HG02642 (cell line): Measurements from ENCODE around the gene PTPRQ.
A peak's percentile ranks its signal among the peaks of the same experiment; 100 is the strongest.

Source experiments
- ATAC-seq: cut with Tn5 transposase; IDR thresholded peaks from one replicate; pipeline ENCODE4 v1.9.1; 2021; ENCODE audit warnings: mild to moderate bottlenecking; ENCODE audit not compliant: unreplicated experiment, poor library complexity

Gene PTPRQ, protein sequence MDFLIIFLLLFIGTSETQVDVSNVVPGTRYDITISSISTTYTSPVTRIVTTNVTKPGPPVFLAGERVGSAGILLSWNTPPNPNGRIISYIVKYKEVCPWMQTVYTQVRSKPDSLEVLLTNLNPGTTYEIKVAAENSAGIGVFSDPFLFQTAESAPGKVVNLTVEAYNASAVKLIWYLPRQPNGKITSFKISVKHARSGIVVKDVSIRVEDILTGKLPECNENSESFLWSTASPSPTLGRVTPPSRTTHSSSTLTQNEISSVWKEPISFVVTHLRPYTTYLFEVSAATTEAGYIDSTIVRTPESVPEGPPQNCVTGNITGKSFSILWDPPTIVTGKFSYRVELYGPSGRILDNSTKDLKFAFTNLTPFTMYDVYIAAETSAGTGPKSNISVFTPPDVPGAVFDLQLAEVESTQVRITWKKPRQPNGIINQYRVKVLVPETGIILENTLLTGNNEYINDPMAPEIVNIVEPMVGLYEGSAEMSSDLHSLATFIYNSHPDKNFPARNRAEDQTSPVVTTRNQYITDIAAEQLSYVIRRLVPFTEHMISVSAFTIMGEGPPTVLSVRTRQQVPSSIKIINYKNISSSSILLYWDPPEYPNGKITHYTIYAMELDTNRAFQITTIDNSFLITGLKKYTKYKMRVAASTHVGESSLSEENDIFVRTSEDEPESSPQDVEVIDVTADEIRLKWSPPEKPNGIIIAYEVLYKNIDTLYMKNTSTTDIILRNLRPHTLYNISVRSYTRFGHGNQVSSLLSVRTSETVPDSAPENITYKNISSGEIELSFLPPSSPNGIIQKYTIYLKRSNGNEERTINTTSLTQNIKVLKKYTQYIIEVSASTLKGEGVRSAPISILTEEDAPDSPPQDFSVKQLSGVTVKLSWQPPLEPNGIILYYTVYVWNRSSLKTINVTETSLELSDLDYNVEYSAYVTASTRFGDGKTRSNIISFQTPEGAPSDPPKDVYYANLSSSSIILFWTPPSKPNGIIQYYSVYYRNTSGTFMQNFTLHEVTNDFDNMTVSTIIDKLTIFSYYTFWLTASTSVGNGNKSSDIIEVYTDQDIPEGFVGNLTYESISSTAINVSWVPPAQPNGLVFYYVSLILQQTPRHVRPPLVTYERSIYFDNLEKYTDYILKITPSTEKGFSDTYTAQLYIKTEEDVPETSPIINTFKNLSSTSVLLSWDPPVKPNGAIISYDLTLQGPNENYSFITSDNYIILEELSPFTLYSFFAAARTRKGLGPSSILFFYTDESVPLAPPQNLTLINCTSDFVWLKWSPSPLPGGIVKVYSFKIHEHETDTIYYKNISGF (N-terminal part only)

DNA sequence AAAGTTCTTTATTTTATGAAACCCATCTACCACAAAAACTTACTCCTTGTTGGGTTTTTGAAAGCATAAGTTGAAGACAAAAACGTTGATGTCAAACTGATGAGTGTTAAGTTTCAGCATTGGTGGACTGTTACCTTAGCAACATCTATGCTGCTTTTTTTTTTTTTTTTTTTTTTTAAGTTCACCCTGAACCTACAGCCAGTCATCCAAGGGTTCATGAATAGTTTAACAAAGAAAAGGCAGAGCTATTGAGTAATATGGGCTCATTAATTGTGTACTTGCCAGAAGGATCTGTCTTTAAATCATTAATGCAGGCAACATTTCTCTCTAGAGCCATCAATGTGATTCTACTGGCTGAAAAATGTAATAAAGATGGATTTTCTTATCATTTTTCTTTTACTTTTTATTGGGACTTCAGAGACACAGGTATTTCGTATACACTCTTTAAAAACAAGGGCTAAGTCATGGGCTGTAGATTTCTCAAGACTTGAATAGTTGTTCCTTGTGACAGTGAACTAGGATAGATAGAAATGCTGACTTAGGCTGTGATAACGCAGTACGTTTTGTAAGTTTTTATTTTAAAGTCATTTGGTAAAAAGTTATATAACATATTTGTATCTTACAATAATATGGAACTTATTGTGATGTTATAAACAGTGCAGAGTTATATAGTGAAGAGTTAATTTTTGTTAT is at the start of gene PTPRQ:
Gene PTPRQ, plus strand, starts transcription at position 262 of the 693 bp plus-strand sequence. Its CDS starts 111 bp downstream, at position 373.
- ATAC-seq: no peak

DNA sequence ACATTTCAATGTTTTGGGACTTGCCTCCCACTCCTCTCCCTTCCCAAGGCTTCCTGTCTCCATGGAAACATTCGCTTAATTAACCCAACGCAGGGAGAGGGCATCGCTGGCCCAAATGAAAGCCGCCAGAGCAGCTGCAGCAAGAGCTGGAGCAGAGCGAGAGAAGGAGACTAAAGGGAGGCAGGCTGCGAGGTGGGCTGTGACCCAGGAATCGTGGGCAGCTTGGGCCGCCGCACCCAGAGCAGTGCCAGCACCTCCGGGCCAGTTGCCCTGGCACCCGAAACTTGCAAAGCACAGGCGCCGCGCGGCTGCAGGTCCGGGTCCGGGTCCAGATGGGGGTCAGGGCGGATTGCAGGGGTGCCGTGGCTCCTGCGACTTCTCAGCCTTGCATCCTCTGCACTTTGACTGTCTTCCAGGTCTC is 43.5 kb upstream of the PTPRQ start:
- no peak for ATAC-seq

DNA sequence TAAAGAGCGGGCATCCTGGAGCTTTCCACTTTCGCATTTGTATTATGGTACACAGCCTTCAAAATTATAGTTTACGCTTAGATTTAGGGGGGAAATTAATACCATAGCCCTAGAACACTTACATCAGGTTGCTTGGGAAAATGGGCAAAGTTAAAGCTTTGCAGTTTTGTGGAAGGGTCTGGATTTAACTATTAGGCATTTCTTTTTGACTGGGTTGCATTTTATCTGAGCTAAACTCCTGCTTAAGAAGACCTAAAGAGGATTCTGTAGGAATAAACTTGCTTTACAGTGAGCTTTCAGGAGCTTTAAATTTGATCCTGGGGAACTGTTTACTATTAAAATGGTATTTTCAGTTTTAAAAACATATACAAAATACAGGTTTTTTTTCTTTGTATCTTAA is 42.8 kb upstream of the PTPRQ start:
- no peak for ATAC-seq

DNA sequence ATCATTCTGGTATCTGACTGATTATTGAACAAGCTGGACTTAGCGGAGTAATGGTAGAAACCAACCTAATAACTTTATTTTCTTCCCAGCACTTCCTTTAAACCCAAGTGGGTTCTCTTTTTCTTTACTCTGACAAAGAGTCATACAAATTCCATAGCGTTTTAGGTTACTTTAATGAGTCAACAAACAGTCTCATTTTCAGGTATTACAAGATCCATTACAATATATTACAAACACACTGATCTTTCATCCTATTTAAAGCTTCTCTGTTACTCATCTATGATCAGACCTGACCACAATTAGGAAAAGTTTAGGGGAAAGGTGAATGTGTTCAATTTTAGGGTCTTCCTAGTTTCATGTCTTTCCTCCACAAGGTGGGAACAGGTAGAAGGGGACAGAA is 39.4 kb upstream of the PTPRQ start:
- ATAC-seq: no peak

DNA sequence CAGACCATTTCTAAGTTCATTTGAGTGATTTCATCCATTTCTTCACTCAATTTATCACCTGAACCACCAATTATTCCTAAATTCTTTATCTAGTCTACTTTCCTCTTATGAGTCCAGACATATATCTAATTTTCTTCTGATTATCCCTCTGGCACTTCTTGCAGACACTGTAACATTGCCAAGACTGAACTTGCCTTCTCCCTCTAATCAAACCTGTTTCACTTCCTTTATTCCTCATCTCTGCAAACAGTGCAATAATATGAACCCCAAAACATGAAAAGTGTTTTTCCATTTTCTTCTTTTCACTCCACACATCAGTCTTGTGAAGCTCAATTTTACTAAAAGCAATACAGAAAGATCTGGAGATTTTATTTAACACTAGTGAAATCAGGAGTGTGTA is 37.8 kb upstream of the PTPRQ start:
- ATAC-seq: no peak

DNA sequence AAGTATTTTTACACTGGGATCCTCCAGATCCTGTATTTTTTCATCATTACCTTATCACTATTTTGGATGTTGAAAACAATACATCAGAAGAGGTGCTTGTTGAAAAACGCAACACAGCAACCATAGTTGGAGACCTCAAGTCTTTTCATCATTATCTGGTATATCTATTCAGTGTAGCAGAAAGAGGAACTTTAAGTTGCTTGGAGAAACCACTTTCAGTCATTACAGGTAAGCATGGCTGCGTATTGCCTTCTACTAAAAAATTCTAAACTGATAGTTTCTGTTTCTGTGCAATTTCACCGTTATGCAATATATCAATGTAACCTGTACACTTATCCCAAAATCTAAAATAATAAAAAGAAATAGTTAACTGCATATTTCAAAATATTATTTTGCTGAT is 32.2 kb upstream of the PTPRQ start:
- no peak for ATAC-seq

DNA sequence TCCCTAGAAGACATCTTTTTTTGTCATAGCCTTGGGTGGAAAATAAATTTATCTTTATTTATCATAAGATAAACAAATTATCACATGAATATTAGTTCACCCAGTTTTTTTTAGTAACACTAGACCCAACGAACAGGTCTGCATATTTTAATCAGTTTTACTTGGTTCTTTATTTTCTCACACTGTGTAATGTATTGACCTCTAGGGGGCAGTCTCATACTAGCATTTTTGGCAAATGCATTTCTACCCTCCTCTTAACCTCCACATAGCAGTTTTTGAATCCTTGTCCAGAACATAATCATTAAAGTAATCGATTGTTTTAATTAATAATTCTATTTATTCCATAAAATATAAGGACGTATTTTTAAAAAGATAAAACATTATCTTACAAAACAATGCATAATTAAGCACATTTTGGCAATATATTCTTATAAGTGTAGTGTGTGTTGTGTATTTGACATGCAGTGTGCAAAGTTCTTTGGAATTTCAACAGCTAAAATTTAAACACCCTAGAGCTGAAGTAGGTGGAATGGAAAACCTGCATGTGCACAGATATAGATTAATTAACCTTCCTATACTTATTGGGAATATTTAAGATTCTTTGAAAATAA is 31.6 kb upstream of the PTPRQ start:
- peak; percentile 69 for ATAC-seq

DNA sequence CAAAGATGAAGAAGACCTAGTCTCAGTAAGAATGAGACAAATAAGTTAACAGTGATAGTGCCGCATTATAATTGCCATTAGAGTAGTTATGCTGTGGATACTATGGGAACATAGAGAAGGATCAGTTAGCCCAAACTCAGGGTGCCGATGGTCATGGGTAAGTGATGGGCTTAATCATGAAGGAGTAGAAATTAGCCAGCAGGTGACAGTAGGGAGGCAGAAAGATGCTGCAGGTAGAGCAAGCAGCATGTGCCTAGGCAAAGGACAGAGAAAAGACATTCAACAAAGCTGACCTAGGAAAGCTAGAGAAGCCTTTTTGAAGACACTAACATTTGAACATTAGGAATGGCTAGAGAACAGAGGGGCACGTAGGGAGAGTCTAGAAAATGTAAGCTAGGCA is 30.6 kb upstream of the PTPRQ start:
- ATAC-seq: no peak

DNA sequence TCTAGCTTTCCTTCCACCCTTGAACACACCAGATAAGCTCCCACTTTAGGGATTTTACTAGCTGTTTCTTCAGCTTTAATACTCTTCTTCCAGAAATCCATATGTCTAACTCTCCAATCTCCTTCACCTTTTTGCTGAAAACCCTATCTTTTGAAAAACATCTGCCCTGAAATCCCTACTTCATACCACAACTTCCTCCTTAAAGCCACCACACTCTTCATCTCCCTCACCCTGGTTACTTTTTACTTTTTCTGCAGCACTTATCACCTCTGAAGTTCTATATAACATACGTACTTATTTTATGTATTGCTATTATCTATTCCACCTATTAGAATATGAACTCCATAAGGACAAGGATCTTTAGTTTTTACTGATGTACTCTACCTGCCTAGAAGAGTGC is 28.6 kb upstream of the PTPRQ start:
- ATAC-seq: no peak

DNA sequence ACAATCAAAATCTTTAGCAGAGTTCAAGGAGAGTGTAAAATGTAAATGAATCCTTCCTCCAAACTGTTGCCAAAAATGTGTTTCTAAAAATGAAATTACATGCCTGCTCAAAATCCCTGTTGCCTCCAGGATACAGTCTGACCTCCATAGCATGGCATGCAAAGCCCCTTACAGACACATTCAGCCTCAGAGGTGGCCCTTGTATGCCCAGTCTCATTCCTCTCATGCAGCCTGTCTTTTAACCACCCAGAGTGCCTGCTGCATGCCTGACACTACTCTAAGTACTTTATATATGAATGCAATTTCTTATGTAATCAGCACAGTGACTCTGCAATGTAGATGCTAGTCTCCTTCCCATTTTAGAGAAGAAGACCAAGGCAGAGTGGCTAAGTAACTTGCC is 24.4 kb upstream of the PTPRQ start:
- ATAC-seq: no peak

DNA sequence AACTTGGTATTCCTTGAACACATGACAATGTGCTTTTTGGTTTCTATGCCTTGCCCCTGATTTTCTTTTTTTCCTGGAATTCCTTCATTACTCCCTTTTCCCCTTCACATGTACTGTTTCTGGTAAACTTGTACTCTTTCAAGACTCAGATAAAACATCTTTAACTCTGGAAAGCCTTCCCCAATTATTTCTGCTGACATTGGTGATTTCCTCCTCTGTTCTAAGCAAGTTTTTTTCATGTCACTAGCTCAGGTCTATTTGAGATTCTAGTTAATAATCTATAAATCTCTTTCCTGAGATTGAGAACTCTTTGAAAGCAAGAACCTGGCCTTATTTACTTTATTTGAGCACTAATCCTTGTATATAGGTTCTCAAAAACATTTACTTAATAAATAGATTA is 24.0 kb upstream of the PTPRQ start:
- no peak for ATAC-seq

DNA sequence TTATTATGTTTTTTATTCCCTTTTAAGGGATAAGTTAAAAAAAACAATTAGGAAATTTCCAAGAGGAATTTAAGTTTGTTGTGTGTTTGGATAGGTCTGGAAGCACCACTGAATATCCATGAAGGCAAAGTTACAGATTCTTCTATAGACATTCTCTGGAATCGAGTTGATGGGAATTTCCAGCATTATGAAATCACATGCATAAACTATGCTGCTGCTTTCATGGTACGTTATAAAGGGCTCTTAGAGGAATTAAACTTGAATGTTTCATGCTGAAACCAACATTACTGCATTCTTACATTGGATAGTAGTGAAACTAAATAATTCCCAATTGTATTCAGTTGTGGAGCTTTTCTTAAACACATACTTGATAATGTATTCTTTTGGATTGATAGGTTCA is 21.5 kb upstream of the PTPRQ start:
- no peak for ATAC-seq

DNA sequence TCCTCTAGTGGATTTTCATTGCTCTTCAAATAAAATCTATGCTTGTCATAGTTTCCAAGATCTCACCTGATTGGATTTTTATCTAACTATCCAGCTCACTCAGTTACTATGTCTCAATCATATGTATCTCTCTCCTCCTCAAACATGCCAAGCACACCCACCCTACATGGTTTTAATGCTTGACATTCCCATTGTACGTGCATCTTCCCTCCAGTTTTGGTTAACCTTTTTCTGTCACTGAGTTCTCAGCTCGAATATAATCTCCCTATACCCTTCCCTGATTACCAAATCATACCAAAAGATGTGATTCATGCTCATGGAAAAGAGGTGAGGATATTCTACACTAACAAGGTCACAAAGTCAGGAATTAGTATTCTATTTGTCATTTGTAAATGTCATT is 12.0 kb upstream of the PTPRQ start:
- no peak for ATAC-seq

DNA sequence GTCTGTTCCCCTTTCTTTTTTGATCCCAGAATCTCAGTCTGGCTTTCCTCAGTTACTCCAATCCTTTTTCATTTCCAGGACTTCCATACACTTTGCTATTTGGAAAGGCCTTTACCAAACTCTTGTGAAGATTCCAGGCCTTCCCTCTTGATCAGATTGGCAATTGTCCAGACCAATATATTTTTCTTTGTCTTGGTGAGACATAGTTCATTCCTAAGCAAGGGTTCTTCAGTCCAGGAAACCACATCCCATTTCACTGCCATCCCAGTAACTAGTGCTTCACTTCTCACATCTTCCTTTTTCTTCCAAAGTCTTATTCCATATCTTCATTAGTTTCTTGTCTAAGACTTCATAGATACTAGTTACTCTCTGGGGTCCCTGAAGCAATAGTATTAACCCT is 2.1 kb upstream of the PTPRQ start:
- ATAC-seq: no peak

DNA sequence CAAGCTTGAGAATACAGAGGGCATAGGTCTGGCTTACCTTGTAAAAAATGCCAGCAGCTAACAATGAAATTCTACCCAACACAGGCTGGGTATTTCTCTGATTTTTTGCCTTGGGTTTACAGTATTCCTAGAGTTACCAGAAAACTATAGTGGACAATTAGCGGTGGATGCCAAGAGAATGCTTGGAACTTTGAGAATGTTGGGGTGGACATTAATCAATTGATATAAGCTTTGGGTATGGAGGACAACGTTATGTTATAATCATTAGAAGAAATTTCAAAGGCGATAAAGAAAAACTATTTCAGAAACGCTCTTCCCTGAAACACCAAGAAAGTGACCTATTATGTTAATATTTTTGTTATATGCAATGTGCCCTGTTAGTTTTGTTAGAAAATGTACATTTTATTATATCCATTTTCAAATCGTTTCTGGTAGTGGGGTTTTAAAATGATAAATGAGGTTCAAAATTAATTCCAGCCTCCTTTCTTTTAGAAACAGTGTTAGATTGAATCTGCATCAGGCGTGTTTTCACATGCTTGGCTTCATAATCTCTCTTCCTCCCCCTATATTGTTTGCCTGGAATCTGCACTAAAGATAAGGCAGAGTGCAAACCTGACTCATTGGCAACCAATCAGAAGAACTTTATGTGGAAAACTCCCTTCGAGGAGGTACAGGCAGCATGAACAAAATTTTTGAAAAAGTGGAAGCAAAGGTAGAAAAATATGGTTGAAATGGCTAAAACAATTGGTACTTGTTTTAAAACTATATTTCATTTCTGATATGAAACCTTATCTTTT is 1.4 kb upstream of the PTPRQ start:
- no peak for ATAC-seq

DNA sequence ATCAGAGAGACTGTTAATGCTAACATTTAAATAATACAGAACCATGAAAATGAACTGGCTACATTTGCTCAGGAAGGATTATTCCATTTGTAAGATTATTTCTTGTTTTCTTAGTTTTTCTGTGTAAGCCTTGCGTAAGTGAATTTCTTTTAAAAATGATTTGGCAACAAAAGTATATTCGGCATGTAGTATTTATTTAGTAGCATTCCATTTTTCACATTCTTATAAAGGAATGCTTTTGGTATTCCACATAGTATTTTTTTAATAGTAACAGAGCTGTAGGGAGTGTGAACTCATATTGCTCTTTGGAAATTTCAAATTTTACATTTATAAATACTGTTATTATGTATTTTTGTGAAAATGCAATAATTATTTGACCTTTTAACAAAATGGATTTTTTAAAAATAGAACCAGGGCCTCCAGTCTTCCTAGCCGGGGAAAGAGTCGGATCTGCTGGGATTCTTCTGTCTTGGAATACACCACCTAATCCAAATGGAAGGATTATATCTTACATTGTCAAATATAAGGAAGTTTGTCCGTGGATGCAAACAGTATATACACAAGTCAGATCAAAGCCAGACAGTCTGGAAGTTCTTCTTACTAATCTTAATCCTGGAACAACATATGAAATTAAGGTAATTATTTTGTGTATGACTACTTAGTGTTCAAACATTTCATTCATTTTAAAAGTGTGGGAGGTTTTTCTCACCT is 1.2 kb downstream of the PTPRQ start:
- ATAC-seq: no peak

DNA sequence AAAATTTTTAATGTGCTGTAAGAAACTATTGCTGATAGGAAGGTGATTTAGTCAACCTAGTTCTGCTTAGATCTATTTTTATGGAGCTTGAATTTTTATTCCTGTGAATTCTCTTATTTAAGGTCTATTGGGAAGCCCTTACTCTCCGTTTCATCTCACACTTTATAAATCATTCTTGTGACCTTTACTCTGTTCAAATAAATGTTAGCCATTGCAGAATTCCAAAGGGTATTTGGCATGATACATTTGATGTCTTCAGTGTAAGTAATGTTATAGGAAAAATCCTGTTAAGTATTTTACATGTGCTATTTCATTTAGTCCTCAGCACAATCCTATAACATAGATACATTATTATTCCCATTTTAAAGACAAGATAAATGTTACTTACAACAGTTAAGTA is 12.5 kb downstream of the PTPRQ start:
- ATAC-seq: no peak

DNA sequence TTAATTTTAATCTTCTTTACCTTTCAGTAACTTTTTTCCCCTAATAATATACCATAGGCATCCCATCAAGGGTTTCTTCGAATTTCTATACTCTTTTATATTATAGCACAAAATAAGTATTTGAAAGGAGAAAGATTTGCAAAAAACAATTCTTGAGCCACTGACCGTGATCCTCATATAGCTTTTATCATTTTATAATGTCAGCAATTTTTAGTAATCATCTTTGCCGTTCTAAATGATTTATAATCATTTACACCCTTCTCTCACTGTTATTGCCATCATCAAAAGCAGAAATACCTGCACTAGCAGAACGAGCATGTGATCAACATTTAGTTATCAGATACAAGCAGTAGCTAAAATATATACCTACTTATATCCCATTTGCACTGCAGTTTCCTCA is 16.9 kb downstream of the PTPRQ start:
- ATAC-seq: no peak
